Activated T-cell treated with anti-CD3 and anti-CD28 coated beads, Interleukin-2, amount 50 U/mL, for 24 hours (primary cell): Measurements from ENCODE around the gene MEFV.
A peak's percentile ranks its signal among the peaks of the same experiment; 100 is the strongest.

Experiments used
- DNase-seq: peaks from one replicate; pipeline ENCODE4 v3.0.0-alpha.2; 2020
- H3K27ac Mint-ChIP-seq: 2 replicates; pipeline ENCODE4 v1.8.0; 2020; ENCODE audit warnings: mild to moderate bottlenecking, mixed read lengths
- H3K27me3 Mint-ChIP-seq: 2 replicates; pipeline ENCODE4 v1.8.0; 2020; ENCODE audit warnings: mixed read lengths
- H3K36me3 Mint-ChIP-seq: 2 replicates; pipeline ENCODE4 v1.8.0; 2020; ENCODE audit warnings: low read depth, mixed read lengths
- H3K4me1 Mint-ChIP-seq: 2 replicates; pipeline ENCODE4 v1.8.0; 2020; ENCODE audit warnings: low read depth, mixed read lengths
- H3K4me3 Mint-ChIP-seq: 2 replicates; pipeline ENCODE4 v1.8.0; 2020; ENCODE audit warnings: mild to moderate bottlenecking, moderate library complexity, mixed read lengths
- H3K9me3 Mint-ChIP-seq: 2 replicates; pipeline ENCODE4 v1.8.0; 2020; ENCODE audit warnings: mixed read lengths

Gene MEFV, protein sequence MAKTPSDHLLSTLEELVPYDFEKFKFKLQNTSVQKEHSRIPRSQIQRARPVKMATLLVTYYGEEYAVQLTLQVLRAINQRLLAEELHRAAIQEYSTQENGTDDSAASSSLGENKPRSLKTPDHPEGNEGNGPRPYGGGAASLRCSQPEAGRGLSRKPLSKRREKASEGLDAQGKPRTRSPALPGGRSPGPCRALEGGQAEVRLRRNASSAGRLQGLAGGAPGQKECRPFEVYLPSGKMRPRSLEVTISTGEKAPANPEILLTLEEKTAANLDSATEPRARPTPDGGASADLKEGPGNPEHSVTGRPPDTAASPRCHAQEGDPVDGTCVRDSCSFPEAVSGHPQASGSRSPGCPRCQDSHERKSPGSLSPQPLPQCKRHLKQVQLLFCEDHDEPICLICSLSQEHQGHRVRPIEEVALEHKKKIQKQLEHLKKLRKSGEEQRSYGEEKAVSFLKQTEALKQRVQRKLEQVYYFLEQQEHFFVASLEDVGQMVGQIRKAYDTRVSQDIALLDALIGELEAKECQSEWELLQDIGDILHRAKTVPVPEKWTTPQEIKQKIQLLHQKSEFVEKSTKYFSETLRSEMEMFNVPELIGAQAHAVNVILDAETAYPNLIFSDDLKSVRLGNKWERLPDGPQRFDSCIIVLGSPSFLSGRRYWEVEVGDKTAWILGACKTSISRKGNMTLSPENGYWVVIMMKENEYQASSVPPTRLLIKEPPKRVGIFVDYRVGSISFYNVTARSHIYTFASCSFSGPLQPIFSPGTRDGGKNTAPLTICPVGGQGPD

DNA sequence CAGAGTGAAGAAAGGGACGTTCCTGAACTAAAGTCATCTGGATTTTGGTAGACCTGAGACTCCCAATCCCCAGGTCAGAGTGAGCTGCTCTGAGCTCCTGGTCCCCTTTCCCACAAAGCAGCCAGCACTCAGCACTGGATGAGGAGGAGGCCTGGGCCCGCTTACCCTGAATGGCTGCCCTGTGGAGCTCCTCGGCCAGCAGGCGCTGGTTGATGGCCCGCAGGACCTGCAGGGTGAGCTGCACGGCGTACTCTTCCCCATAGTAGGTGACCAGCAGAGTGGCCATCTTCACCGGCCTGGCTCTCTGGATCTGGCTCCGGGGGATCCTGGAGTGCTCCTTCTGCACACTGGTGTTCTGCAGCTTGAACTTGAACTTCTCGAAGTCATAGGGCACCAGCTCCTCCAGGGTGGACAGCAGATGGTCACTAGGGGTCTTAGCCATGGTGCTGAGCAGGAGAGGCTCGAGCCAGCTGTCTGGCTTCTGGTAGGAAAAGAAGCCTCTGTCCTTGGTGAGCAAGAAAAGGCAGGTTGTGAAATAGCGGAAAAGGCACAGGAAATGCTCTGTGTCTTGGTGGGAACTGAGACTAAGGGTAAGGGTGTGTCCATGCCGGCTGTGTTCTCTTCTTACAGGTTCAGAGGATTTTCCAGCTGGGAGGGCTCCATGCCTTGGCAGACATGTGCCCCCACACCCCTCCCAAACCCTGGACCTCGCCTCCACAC is at the start of gene MEFV:
TSS of gene MEFV (minus strand) at position 488 of the 720 bp plus-strand sequence. CDS start at position 442, 46 bp downstream.
- Mint-ChIP-seq H3K27ac (no peak within 1 kb of the TSS), H3K4me3 (no peak within 1 kb of the TSS), H3K27me3 (peaks cover 3% of the 10 kb centered on the region), H3K36me3 (no peaks in the 10 kb centered on the region), H3K9me3 (no peaks in the 10 kb centered on the region), H3K4me1 (no peaks in the 10 kb centered on the region)
- DNase-seq, result no peak

DNA sequence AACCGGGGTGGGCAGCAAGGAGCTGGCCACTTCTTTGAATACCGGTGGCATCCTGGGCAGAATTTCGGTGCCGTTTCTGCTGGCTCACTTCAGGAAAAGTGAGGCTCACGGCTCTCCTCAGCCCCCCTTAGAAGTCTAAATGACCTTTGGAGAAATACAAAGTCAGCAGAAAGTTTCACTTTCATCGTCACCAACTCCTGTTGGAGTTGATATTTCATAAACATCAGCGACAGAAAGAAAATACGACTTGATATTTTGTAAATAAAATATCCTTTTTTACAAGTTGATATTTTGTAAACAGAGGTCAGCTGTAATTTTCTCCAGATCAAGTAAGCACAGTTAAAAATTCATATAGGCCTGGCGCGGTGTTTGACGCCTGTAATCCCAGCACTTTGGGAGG is 49.6 kb upstream of the MEFV start:
- DNase-seq, result no peak
- H3K9me3 Mint-ChIP-seq, result peaks cover 35% of the 10 kb centered on the region
- peaks cover 97% of the 10 kb centered on the region for H3K36me3 Mint-ChIP-seq
- no peaks in the 10 kb centered on the region for H3K27me3 Mint-ChIP-seq
- H3K4me1 Mint-ChIP-seq, result peaks cover 22% of the 10 kb centered on the region
- H3K27ac Mint-ChIP-seq, result peak overlapping the region; percentile 88
- H3K4me3 Mint-ChIP-seq, result peak overlapping the region; percentile 82

DNA sequence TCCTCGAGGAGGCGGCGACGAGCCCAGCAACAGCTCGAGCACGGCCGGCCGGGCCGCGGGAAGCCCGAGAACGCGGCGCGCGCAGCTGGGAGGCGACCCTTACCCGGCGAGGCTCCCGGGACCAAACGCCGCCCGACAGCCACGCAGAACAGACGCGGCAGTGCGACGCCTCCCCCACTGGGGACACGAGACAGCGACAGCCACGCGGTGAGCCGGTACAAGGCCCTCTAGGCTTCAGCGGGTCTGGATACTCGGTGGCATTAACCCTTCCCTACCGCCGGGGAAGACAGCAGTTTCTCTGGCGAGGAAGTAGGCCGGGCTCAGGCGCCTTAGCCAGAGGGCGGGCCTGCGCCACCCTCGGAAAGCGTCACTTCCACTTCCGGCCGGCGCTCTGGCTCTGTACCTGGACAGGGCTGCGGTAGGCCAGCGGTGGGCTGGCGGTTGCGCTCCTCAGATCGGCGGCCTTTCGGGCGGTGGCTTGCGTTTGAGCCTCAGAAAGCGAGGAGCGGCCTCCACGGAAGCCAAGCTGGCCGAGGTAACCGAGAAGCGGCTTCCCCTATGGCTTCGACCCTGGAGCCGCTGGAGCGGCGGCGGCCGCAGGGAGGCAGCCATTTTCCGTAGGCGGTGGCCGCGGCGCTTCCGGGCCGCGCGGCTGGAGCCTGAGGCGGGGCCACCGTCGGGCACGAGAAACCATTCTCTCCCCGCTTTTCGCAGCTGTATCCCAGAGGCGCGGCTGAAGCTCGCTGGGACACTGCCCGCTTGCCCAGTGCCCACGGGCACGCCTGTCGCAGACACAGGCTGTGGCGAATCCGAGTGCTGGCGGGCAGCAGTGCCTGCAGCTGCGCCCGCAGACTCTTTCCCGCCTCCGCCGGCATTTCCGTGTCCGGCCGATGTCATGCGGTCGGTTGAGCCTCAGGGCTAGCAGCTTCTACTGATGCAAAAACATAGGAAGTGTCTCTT is 49.0 kb upstream of the MEFV start, which contains the start of the genes TIGD7 and ZNF75A:
TSS of gene TIGD7 (minus strand) at position 322 of the 960 bp plus-strand sequence. CDS start 4,816 bp downstream, outside the sequence.
TSS of gene ZNF75A (plus strand) at position 389 of the 960 bp plus-strand sequence. CDS start 2,932 bp downstream, outside the sequence.
- Mint-ChIP-seq H3K4me1 (peaks cover 22% of the 10 kb centered on the region), H3K27me3 (no peaks in the 10 kb centered on the region), H3K36me3 (peaks cover 97% of the 10 kb centered on the region), H3K9me3 (peaks cover 42% of the 10 kb centered on the region), H3K27ac (peak within 1 kb of the TSS; percentile 88), H3K4me3 (peak within 1 kb of the TSS; percentile 82)
- peak; percentile 89 for DNase-seq

DNA sequence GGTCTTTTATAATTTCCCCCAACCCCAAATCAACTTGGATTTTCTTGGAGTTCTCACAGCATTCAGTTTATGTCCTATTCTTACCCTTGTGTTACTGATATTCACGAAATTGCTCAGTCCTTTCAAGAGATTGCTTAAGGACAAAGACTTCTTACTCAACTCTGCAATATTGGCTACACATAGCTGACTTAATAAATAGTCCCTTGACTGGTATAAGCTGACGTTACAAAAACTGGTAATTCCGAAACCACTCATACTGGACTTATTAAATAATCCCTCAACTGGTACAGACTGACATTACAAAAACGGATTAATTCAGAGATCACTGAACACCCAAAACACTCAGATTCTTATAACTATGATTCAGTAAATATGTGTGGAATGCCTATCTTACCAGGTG is 47.9 kb upstream of the MEFV start:
- Mint-ChIP-seq H3K4me3 (peak overlapping the region; percentile 82), H3K9me3 (peaks cover 52% of the 10 kb centered on the region), H3K4me1 (peaks cover 22% of the 10 kb centered on the region), H3K27ac (peak overlapping the region; percentile 88), H3K27me3 (no peaks in the 10 kb centered on the region), H3K36me3 (peaks cover 97% of the 10 kb centered on the region)
- no peak for DNase-seq

DNA sequence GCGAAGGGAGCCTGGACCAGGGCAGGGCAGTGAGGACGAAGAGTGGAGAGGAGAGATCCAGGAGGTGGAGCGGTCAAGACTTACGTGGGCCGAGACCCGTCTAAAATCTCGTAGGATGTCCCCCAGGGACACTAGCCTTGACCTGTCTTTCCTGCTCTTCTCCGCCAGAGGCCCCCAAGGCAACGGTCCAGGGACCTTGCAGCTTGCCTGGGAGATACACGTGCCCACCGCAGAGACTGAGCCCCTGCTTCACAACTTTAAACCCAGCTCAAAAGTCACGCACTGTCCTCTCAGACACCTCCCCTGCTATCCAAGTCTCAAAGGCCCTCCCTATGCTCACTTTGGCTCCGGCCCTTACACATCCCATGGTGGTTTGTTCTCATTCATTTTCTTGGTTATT is 39.4 kb upstream of the MEFV start:
- no peak for DNase-seq
- Mint-ChIP-seq H3K27ac (no peak overlapping the region), H3K27me3 (no peaks in the 10 kb centered on the region), H3K4me1 (no peaks in the 10 kb centered on the region), H3K9me3 (peaks cover 75% of the 10 kb centered on the region), H3K4me3 (no peak overlapping the region), H3K36me3 (peaks cover 85% of the 10 kb centered on the region)

DNA sequence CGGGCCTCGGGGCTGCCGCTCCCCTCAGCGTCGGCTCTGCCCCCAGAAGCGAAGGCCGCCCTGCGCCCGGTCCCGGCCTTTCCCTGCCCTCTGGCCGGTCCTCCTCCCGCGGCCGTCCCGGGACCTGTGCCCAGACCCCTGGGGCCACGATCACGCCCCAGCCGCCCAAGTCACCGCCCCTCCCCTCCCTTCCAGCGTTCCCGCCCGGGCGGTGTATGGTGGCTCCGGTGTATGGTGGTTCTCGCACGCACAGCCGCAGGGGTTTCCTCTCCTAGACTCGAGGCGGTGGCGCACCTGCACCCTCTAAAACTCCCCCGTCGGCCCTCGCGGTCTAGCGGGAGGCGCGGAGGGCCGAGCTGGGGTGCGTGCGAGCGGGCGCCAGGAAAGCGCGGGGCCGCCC is 38.8 kb upstream of the MEFV start:
- H3K4me1 Mint-ChIP-seq, result no peaks in the 10 kb centered on the region
- no peak overlapping the region for H3K4me3 Mint-ChIP-seq
- H3K9me3 Mint-ChIP-seq, result peaks cover 74% of the 10 kb centered on the region
- H3K27me3 Mint-ChIP-seq, result no peaks in the 10 kb centered on the region
- no peak for DNase-seq
- H3K36me3 Mint-ChIP-seq, result peaks cover 85% of the 10 kb centered on the region
- H3K27ac Mint-ChIP-seq, result no peak overlapping the region

DNA sequence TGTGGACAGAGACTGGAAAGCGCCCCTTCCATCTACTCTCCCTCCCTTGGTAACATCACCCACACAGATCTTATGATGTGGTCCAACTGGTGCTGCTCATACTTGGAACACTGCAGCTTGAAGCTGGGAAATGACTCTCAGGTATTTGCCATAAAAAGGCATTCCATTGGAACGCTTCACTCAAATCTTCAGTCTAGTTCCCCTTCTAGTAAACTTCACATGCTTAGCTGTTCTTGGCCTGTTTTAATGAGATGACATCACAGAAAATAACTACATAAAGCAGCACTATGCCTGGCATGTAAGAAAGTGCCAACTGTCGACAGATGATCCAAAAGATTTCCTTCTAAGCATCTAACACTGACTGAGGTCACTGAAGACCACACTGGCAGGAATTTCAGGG is 36.2 kb upstream of the MEFV start:
- peaks cover under 1% of the 10 kb centered on the region for H3K4me1 Mint-ChIP-seq
- H3K4me3 Mint-ChIP-seq, result no peak overlapping the region
- H3K27me3 Mint-ChIP-seq, result no peaks in the 10 kb centered on the region
- no peak overlapping the region for H3K27ac Mint-ChIP-seq
- H3K9me3 Mint-ChIP-seq, result peaks cover 68% of the 10 kb centered on the region
- no peak for DNase-seq
- H3K36me3 Mint-ChIP-seq, result peaks cover 89% of the 10 kb centered on the region

DNA sequence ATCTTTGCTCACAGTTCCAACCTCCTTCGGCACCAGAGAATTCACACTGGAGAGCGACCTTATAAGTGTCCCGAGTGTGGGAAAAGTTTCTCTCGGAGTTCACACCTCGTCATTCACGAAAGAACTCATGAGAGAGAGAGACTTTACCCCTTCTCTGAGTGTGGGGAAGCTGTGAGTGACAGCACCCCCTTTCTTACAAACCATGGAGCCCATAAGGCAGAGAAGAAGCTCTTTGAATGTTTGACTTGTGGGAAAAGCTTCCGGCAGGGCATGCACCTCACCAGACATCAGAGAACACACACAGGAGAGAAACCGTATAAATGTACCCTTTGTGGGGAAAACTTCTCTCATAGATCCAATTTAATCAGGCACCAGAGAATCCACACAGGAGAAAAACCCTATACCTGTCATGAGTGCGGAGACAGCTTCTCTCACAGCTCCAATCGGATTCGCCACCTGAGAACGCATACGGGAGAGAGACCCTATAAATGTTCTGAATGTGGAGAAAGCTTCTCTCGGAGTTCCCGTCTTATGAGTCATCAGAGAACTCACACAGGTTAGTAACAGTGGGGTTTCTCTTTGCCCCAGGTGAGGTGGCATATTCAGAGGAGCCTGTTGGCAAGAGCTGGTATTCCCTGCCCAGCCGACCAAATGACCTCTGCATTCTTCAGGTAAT is 33.7 kb upstream of the MEFV start:
- Mint-ChIP-seq H3K4me3 (no peak overlapping the region), H3K36me3 (peaks cover 97% of the 10 kb centered on the region), H3K27ac (no peak overlapping the region), H3K4me1 (peaks cover 20% of the 10 kb centered on the region), H3K9me3 (peaks cover 72% of the 10 kb centered on the region), H3K27me3 (no peaks in the 10 kb centered on the region)
- DNase-seq, result no peak

DNA sequence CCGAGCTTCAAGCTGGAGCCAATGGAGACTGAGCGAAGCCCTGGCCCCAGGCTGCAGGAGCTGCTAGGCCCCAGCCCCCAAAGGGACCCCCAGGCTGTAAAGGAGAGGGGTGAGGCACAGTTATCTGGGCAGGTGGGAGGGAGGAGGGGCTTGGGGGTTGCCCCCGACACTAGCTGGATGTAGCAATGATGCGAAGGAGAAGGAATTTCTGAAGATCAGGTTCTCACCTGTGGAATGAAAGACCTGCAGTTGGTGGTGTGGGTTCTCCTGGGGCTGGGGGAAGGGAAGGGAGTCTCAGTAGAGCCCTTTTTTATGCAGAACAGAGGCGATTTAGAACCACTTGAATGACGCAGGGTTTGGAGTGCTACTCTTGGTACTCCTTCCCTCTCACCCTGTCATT is 28.7 kb upstream of the MEFV start:
- H3K27me3 Mint-ChIP-seq, result no peaks in the 10 kb centered on the region
- H3K4me3 Mint-ChIP-seq, result peak overlapping the region; percentile 93
- no peak for DNase-seq
- H3K36me3 Mint-ChIP-seq, result peaks cover 76% of the 10 kb centered on the region
- H3K9me3 Mint-ChIP-seq, result peaks cover 35% of the 10 kb centered on the region
- H3K4me1 Mint-ChIP-seq, result peaks cover 49% of the 10 kb centered on the region
- peak overlapping the region; percentile 22 for H3K27ac Mint-ChIP-seq

DNA sequence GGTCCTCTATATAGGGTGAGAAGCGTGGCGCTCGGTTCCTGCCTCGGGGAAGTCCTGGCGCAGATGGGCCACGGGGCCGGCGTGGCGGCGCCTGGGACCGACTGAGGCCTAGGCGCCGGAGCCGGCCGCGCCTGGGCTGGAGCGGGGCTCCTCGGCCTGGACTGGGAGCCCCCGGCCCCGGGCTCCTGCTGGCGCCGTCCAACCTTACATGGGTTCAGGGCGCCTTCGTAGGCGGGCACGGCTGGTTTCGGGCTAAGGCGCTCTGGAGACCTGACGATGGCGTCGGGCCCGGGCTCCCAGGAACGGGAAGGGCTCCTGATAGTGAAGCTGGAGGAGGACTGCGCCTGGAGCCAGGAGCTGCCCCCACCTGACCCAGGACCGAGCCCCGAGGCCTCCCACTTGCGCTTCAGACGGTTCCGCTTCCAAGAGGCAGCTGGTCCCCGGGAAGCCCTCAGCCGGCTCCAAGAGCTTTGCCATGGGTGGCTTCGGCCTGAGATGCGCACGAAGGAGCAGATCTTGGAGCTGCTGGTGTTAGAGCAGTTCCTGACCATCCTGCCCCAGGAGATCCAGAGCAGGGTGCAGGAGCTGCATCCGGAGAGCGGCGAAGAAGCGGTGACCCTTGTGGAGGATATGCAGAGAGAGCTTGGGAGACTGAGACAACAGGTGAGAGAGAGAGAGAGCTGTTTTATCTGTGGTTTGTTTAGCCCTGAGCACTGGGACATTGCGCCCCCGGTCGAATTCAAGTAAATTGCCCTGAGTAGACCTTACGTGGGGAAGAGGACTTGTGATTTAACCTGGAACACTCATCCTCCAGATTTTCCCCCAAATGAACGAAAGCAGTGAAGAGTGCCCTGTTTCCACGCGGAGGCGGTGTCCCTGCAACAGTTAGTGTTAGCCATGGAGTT is 27.4 kb upstream of the MEFV start:
- H3K27me3 Mint-ChIP-seq, result no peaks in the 10 kb centered on the region
- peak overlapping the region; percentile 99 for H3K27ac Mint-ChIP-seq
- peak; percentile 40 for DNase-seq
- H3K9me3 Mint-ChIP-seq, result peaks cover 25% of the 10 kb centered on the region
- peak overlapping the region; percentile 93 for H3K4me3 Mint-ChIP-seq
- peaks cover 63% of the 10 kb centered on the region for H3K36me3 Mint-ChIP-seq
- H3K4me1 Mint-ChIP-seq, result peaks cover 49% of the 10 kb centered on the region

DNA sequence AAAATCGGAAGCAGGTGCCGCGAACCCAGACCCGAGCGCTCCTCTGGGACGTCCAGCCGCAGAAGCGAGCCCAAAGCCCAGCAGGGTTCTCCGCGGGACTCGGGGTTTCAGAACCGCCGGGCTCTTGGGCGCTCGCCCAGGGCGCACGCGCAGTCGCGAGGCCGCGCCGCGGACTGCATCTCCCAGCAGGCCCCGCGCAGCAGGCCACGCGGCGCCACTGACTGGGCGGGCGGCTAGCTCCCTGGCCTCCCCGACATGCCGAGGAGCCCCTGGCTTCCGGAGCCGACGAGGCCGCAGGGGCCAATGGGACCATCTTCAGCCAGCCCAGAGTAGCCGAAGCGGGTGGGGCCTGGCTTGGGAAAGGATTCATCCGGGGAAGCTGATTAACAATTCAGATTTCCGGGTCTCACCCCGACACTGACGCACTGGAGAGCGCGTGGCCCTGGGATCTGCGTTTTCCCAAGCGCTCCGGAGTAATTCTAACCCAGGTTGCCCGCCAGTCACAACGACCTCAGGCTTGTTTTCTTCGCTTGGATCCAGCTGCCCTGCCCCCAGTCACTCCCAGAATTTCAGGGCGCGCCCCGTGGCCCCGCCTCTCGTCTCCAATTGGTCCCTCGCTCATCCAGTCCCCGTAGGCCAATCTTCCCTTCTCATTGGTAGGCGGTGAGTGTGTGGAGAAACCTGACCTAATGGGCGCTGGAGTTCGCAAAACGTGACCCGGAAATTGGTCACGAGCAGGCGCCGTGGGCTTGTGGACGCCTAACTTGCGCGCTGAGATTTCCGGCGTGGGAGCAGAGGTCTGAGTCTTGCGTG is 26.5 kb upstream of the MEFV start, which contains the start of gene ZNF263:
TSS of gene ZNF263 (plus strand) at position 762 of the 813 bp plus-strand sequence. CDS start 328 bp downstream, outside the sequence.
- Mint-ChIP-seq H3K4me1 (peaks cover 49% of the 10 kb centered on the region), H3K36me3 (peaks cover 54% of the 10 kb centered on the region), H3K27me3 (peaks cover 3% of the 10 kb centered on the region)

More for the DNA sequence above, 26.5 kb upstream of the MEFV start, which contains the start of gene ZNF263:
- H3K4me3 Mint-ChIP-seq, result peak within 1 kb of the TSS; percentile 93
- peak within 1 kb of the TSS; percentile 99 for H3K27ac Mint-ChIP-seq
- DNase-seq, result peak; percentile 93
- peaks cover 21% of the 10 kb centered on the region for H3K9me3 Mint-ChIP-seq
